Sigmoid colon (tissue), 4 donors: ENCODE results near the gene ARHGEF11.

Source experiments
- POLR2A ChIP-seq, 2 donors: fragments of 450-650 bp; IDR thresholded peaks; one replicate each; pipeline ENCODE4 v1.6.1; 2016; ENCODE audit warnings: antibody characterized with exemption in 2 of 2, mild to moderate bottlenecking in 2 of 2, moderate library complexity in 2 of 2
- POLR2AphosphoS5 ChIP-seq, 4 donors: sonication (generic); formaldehyde crosslinking; IDR thresholded peaks; one replicate each; pipeline ENCODE4 v1.6.1; 2017; ENCODE audit warnings: antibody characterized with exemption in 4 of 4
- TF ChIP-seq, protein P1 (sequence below), 4 experiments: fragments of 450-650 bp in 3 of 4; fragments of 200-600 bp in 1 of 4; IDR thresholded peaks; one replicate each; pipeline ENCODE4 v1.5.1; 2016 to 2019; ENCODE audit warnings: antibody characterized with exemption in 4 of 4, mild to moderate bottlenecking in 3 of 4, moderate library complexity in 2 of 4

DNA sequence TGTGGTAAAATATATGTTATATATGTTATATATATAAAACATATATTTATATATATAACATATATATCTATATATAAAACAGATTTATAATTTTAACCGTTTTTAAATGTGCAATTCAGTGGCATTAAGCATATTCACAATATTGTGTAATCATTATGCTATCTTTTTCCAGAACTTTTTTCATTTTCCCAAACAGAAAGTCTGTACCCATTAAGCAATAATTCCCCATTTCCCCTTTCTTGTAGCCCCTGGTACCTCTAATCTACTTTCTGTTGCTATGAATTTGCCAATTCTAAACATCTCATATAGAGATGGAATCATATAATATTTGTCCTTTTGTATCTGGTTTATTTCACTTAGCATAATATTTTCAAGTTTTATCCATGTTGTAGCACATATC is 10.7 kb upstream of the ARHGEF11 start:
- TF ChIP-seq, protein P1, sequence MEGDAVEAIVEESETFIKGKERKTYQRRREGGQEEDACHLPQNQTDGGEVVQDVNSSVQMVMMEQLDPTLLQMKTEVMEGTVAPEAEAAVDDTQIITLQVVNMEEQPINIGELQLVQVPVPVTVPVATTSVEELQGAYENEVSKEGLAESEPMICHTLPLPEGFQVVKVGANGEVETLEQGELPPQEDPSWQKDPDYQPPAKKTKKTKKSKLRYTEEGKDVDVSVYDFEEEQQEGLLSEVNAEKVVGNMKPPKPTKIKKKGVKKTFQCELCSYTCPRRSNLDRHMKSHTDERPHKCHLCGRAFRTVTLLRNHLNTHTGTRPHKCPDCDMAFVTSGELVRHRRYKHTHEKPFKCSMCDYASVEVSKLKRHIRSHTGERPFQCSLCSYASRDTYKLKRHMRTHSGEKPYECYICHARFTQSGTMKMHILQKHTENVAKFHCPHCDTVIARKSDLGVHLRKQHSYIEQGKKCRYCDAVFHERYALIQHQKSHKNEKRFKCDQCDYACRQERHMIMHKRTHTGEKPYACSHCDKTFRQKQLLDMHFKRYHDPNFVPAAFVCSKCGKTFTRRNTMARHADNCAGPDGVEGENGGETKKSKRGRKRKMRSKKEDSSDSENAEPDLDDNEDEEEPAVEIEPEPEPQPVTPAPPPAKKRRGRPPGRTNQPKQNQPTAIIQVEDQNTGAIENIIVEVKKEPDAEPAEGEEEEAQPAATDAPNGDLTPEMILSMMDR (IDR thresholded peaks at IDR 0.05): no peak
- no peak for TF ChIP-seq POLR2AphosphoS5 (IDR thresholded peaks at IDR 0.05)
- TF ChIP-seq POLR2A (IDR thresholded peaks at IDR 0.05): no peak
